Right lobe of liver (tissue), 4 donors: Measurements from ENCODE around the gene TPST1.

Source experiments
- POLR2A ChIP-seq: fragments of 450-650 bp; IDR thresholded peaks from one replicate; pipeline ENCODE4 v1.6.1; 2017; ENCODE audit warnings: antibody characterized with exemption, mild to moderate bottlenecking
- TF ChIP-seq, protein P1 (sequence below), 4 donors: fragments of 200-600 bp in 3 of 4; fragments of 450-650 bp in 1 of 4; IDR thresholded peaks; one replicate each; pipeline versions ENCODE4 v1.5.1 to v1.8.0; 2016 to 2022; ENCODE audit warnings: antibody characterized with exemption in 4 of 4, mild to moderate bottlenecking in 2 of 4
- donor health status: DM: no; HTN: no; CAD: no.
- donor health status: DM: no; HTN: no; CAD: no.
- donor health status: DM: no; HTN: yes; CAD: no.

DNA sequence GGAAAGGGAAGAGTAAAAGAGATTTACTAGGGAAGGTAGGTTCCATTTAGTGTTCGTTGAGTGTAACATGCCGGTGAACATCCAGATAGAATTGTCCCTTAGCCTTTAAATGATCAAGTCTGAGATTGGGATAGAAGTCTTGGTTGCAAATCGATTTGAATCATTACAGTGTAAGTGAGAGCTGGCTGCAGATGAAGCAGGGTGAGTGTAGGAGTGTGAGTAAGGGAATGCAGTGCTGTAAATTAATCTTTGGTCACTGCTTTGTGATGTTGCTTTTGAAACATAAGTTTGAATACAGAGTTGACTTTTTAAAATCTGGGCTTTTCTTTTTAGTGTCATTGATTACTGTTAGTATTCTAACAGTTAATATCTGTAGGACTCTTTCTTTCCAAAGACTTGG lies 16.3 kb downstream of the TPST1 start:
- no peak for TF ChIP-seq POLR2A
- TF ChIP-seq, protein P1, sequence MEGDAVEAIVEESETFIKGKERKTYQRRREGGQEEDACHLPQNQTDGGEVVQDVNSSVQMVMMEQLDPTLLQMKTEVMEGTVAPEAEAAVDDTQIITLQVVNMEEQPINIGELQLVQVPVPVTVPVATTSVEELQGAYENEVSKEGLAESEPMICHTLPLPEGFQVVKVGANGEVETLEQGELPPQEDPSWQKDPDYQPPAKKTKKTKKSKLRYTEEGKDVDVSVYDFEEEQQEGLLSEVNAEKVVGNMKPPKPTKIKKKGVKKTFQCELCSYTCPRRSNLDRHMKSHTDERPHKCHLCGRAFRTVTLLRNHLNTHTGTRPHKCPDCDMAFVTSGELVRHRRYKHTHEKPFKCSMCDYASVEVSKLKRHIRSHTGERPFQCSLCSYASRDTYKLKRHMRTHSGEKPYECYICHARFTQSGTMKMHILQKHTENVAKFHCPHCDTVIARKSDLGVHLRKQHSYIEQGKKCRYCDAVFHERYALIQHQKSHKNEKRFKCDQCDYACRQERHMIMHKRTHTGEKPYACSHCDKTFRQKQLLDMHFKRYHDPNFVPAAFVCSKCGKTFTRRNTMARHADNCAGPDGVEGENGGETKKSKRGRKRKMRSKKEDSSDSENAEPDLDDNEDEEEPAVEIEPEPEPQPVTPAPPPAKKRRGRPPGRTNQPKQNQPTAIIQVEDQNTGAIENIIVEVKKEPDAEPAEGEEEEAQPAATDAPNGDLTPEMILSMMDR (IDR thresholded peaks at IDR 0.05): no peak
